Nephron (organoid): ENCODE measurements around the gene CSMD2.

Experiments used
- H3K27ac Mint-ChIP-seq, 3 experiments: 2 replicates each; pipeline ENCODE4 v1.8.0; 2020; ENCODE audit warnings: mixed read lengths in 3 of 3, mild to moderate bottlenecking in 2 of 3, moderate library complexity in 1 of 3
- H3K27me3 Mint-ChIP-seq: 2 replicates; pipeline ENCODE4 v1.8.0; 2021; ENCODE audit warnings: low read depth, mild to moderate bottlenecking, moderate library complexity, mixed read lengths
- H3K36me3 Mint-ChIP-seq: 2 replicates; pipeline ENCODE4 v1.8.0; 2020; ENCODE audit warnings: low read depth, mixed read lengths
- H3K4me1 Mint-ChIP-seq: 2 replicates; pipeline ENCODE4 v1.8.0; 2020; ENCODE audit warnings: mixed read lengths
- H3K4me3 Mint-ChIP-seq, 3 experiments: 2 replicates each; pipeline ENCODE4 v1.8.0; 2020; ENCODE audit warnings: mild to moderate bottlenecking in 3 of 3, mixed read lengths in 3 of 3, moderate library complexity in 2 of 3
- H3K9me3 Mint-ChIP-seq: 2 replicates; pipeline ENCODE4 v1.8.0; 2020; ENCODE audit warnings: mixed read lengths
- CTCF ChIP-seq, 3 experiments: fragments of 200-600 bp; sonication (generic); IDR thresholded peaks; one replicate each; pipeline ENCODE4 v1.5.0; 2021; ENCODE audit warnings: antibody characterized with exemption in 3 of 3; ENCODE audit not compliant: unreplicated experiment in 3 of 3

The CSMD2 gene

GRCh38 chr1:33820804-33821203, 344.2 kb downstream of the CSMD2 start:
- Mint-ChIP-seq H3K9me3 (no peaks in the 10 kb centered on the region), H3K4me3 (no peak overlapping the region), H3K27ac (no peak overlapping the region), H3K27me3 (peaks cover 12% of the 10 kb centered on the region), H3K4me1 (no peaks in the 10 kb centered on the region), H3K36me3 (no peaks in the 10 kb centered on the region)
- no peak for TF ChIP-seq CTCF (IDR thresholded peaks at IDR 0.05; ENCODE audit: unreplicated experiment in 3 of 3)

GRCh38 chr1:33819913-33820311, 345.1 kb downstream of the CSMD2 start:
- Mint-ChIP-seq H3K27ac (no peak overlapping the region), H3K4me3 (no peak overlapping the region), H3K9me3 (no peaks in the 10 kb centered on the region), H3K4me1 (no peaks in the 10 kb centered on the region), H3K27me3 (peaks cover 12% of the 10 kb centered on the region), H3K36me3 (no peaks in the 10 kb centered on the region)
- TF ChIP-seq CTCF (IDR thresholded peaks at IDR 0.05; ENCODE audit: unreplicated experiment in 3 of 3), result no peak

GRCh38 chr1:33819290-33819912, 345.6 kb downstream of the CSMD2 start:
- Mint-ChIP-seq H3K27ac (no peak overlapping the region), H3K4me3 (no peak overlapping the region), H3K9me3 (no peaks in the 10 kb centered on the region), H3K27me3 (peaks cover 12% of the 10 kb centered on the region), H3K36me3 (no peaks in the 10 kb centered on the region), H3K4me1 (no peaks in the 10 kb centered on the region)
- no peak for TF ChIP-seq CTCF (IDR thresholded peaks at IDR 0.05; ENCODE audit: unreplicated experiment in 3 of 3)

- TF ChIP-seq CTCF (IDR thresholded peaks at IDR 0.05; ENCODE audit: unreplicated experiment in 3 of 3), result no peak
- Mint-ChIP-seq H3K36me3 (no peaks in the 10 kb centered on the region), H3K27ac (no peak overlapping the region), H3K4me1 (no peaks in the 10 kb centered on the region), H3K27me3 (peaks cover 12% of the 10 kb centered on the region), H3K9me3 (no peaks in the 10 kb centered on the region), H3K4me3 (no peak overlapping the region)
These were observed 347.0 kb downstream of the CSMD2 start for GRCh38 chr1:33818071-33818470.

- Mint-ChIP-seq H3K4me3 (no peak overlapping the region), H3K9me3 (peaks cover 2% of the 10 kb centered on the region), H3K36me3 (no peaks in the 10 kb centered on the region), H3K4me1 (no peaks in the 10 kb centered on the region), H3K27ac (no peak overlapping the region), H3K27me3 (peaks cover 8% of the 10 kb centered on the region)
- no peak for TF ChIP-seq CTCF (IDR thresholded peaks at IDR 0.05; ENCODE audit: unreplicated experiment in 3 of 3)
These were observed 350.0 kb downstream of the CSMD2 start for GRCh38 chr1:33815061-33815460.

- Mint-ChIP-seq H3K4me3 (no peak overlapping the region), H3K4me1 (no peaks in the 10 kb centered on the region), H3K9me3 (peaks cover 5% of the 10 kb centered on the region), H3K27ac (no peak overlapping the region), H3K36me3 (no peaks in the 10 kb centered on the region), H3K27me3 (peaks cover 6% of the 10 kb centered on the region)
- TF ChIP-seq CTCF (IDR thresholded peaks at IDR 0.05; ENCODE audit: unreplicated experiment in 3 of 3), result no peak
These were observed 350.9 kb downstream of the CSMD2 start for GRCh38 chr1:33814166-33814565.
